ENCODE measurements around the gene ASAP3. TPM values are rescaled to one million over a fixed set of nuclear protein-coding genes. Genes with fewer than 3 reads are reported as not detected.

Gene ASAP3
- total RNA-seq, 1 experiment from 2014 or later: 2.9 TPM

- Mint-ChIP-seq H3K9me3 (ENCODE audit: low read depth, unreplicated experiment) (no peaks in the 10 kb centered on the region), H3K27me3 (ENCODE audit: unreplicated experiment) (peaks cover 4% of the 10 kb centered on the region), H3K36me3 (ENCODE audit: insufficient read depth, unreplicated experiment) (peaks cover 5% of the 10 kb centered on the region), H3K4me3 (ENCODE audit: low read depth, unreplicated experiment) (no peak overlapping the region), H3K4me1 (ENCODE audit: low read depth, unreplicated experiment) (peaks cover 27% of the 10 kb centered on the region), H3K27ac (ENCODE audit: unreplicated experiment) (no peak overlapping the region)
- intact Hi-C loops (cut with micrococcal nuclease; ENCODE audit: unreplicated experiment): no loop called here
- TF ChIP-seq CTCF (IDR thresholded peaks at IDR 0.05; ENCODE audit: unreplicated experiment): no peak
- BruUV-seq (replicated peaks): no TSS peak
- CTCF ChIA-PET: no interaction called here
- no peak for DNase-seq
These were observed 34.0 kb downstream of the ASAP3 start for GRCh38 chr1:23449958-23450357.

GRCh38 chr1:23449306-23449705, 34.7 kb downstream of the ASAP3 start:
- Mint-ChIP-seq H3K4me3 (ENCODE audit: low read depth, unreplicated experiment) (no peak overlapping the region), H3K36me3 (ENCODE audit: insufficient read depth, unreplicated experiment) (peaks cover 5% of the 10 kb centered on the region), H3K9me3 (ENCODE audit: low read depth, unreplicated experiment) (no peaks in the 10 kb centered on the region), H3K27me3 (ENCODE audit: unreplicated experiment) (no peaks in the 10 kb centered on the region), H3K4me1 (ENCODE audit: low read depth, unreplicated experiment) (peaks cover 27% of the 10 kb centered on the region), H3K27ac (ENCODE audit: unreplicated experiment) (no peak overlapping the region)
- TF ChIP-seq CTCF (IDR thresholded peaks at IDR 0.05; ENCODE audit: unreplicated experiment): no peak
- intact Hi-C loops (cut with micrococcal nuclease; ENCODE audit: unreplicated experiment): no loop called here
- BruUV-seq (replicated peaks): no TSS peak
- DNase-seq: no peak
- CTCF ChIA-PET: no interaction called here

GRCh38 chr1:23448846-23449245, 35.1 kb downstream of the ASAP3 start:
- Mint-ChIP-seq H3K9me3 (ENCODE audit: low read depth, unreplicated experiment) (no peaks in the 10 kb centered on the region), H3K4me3 (ENCODE audit: low read depth, unreplicated experiment) (no peak overlapping the region), H3K4me1 (ENCODE audit: low read depth, unreplicated experiment) (peaks cover 24% of the 10 kb centered on the region), H3K27ac (ENCODE audit: unreplicated experiment) (no peak overlapping the region), H3K27me3 (ENCODE audit: unreplicated experiment) (no peaks in the 10 kb centered on the region), H3K36me3 (ENCODE audit: insufficient read depth, unreplicated experiment) (peaks cover 5% of the 10 kb centered on the region)
- no TSS peak for BruUV-seq (replicated peaks)
- no peak for TF ChIP-seq CTCF (IDR thresholded peaks at IDR 0.05; ENCODE audit: unreplicated experiment)
- CTCF ChIA-PET: no interaction called here
- intact Hi-C loops (cut with micrococcal nuclease; ENCODE audit: unreplicated experiment): no loop called here
- no peak for DNase-seq

- DNase-seq: no peak
- Mint-ChIP-seq H3K27ac (ENCODE audit: unreplicated experiment) (no peak overlapping the region), H3K4me1 (ENCODE audit: low read depth, unreplicated experiment) (peaks cover 4% of the 10 kb centered on the region), H3K9me3 (ENCODE audit: low read depth, unreplicated experiment) (no peaks in the 10 kb centered on the region), H3K4me3 (ENCODE audit: low read depth, unreplicated experiment) (no peak overlapping the region), H3K36me3 (ENCODE audit: insufficient read depth, unreplicated experiment) (peaks cover 1% of the 10 kb centered on the region), H3K27me3 (ENCODE audit: unreplicated experiment) (peaks cover 21% of the 10 kb centered on the region)
- intact Hi-C loops (cut with micrococcal nuclease; ENCODE audit: unreplicated experiment): no loop called here
- TF ChIP-seq CTCF (IDR thresholded peaks at IDR 0.05; ENCODE audit: unreplicated experiment): no peak
- BruUV-seq (replicated peaks): no TSS peak
- CTCF ChIA-PET: no interaction called here
These were observed 37.2 kb downstream of the ASAP3 start for GRCh38 chr1:23446661-23447310.
